ENCODE data around the gene CALHM1.

GRCh38 chr10:103472005-103472404 lies 13.3 kb upstream of the CALHM1 start:
- no peak for TF ChIP-seq CTCF (IDR thresholded peaks at IDR 0.05)
- TF ChIP-seq POLR2A (IDR thresholded peaks at IDR 0.05), result no peak

Data from thyroid gland (tissue), 4 donors.